ENCODE data around the gene SPEF1.

- TF ChIP-seq MAX (IDR thresholded peaks at IDR 0.05) (no peak), YY1 (IDR thresholded peaks at IDR 0.05; ENCODE audit: low read depth) (no peak), REST (IDR thresholded peaks at IDR 0.05; ENCODE audit: low read depth) (no peak), TEAD4 (IDR thresholded peaks at IDR 0.05) (no peak), TCF12 (IDR thresholded peaks at IDR 0.05; ENCODE audit: low read depth) (no peak), EP300 (IDR thresholded peaks at IDR 0.05; ENCODE audit: borderline replicate concordance) (no peak), EGR1 (IDR thresholded peaks at IDR 0.05) (no peak), FOXM1 (IDR thresholded peaks at IDR 0.05; ENCODE audit: borderline replicate concordance, low read depth) (no peak), RAD21 (IDR thresholded peaks at IDR 0.05; ENCODE audit: low read depth) (no peak), TAF1 (IDR thresholded peaks at IDR 0.05; ENCODE audit: low read depth) (no peak), CEBPB (IDR thresholded peaks at IDR 0.05) (no peak)
Observed at GRCh38 chr20:3825526-3825925, 44.3 kb upstream of the SPEF1 start.

Data from Ishikawa (cell line).